Loucy (cell line): Measurements from ENCODE around the gene MCFD2.

ENCODE experiments used
- H2AFZ ChIP-seq: fragments of 200-600 bp; sonication (generic); 2 replicates; pipeline ENCODE4 v1.6.0; 2016; ENCODE audit warnings: antibody characterized with exemption, mild to moderate bottlenecking, low read length, moderate library complexity
- H3F3A ChIP-seq: fragments of 200-600 bp; 2 replicates; pipeline ENCODE4 v1.6.0; 2016; ENCODE audit warnings: antibody characterized with exemption, low read depth, mild to moderate bottlenecking
- H3K27me3 ChIP-seq: fragments of 200-600 bp; sonication (generic); 2 replicates; pipeline ENCODE4 v1.6.1; 2014; ENCODE audit warnings: low read length, mild to moderate bottlenecking; ENCODE audit not compliant: insufficient read depth, poor library complexity, severe bottlenecking
- H3K36me3 ChIP-seq: fragments of 200-600 bp; sonication (generic); 2 replicates; pipeline ENCODE4 v1.6.1; 2016; ENCODE audit warnings: low read length; ENCODE audit not compliant: insufficient read depth
- H3K4me1 ChIP-seq: fragments of 200-600 bp; sonication (generic); 2 replicates; pipeline ENCODE4 v1.5.1; 2014; ENCODE audit warnings: low read length, mild to moderate bottlenecking; ENCODE audit not compliant: insufficient read depth, poor library complexity, severe bottlenecking
- H3K4me2 ChIP-seq: fragments of 200-600 bp; sonication (generic); 2 replicates; pipeline ENCODE4 v1.6.0; 2014; ENCODE audit warnings: antibody characterized with exemption, low read length, low read depth, mild to moderate bottlenecking; ENCODE audit not compliant: poor library complexity, severe bottlenecking
- H3K4me3 ChIP-seq: fragments of 200-600 bp; sonication (generic); 2 replicates; pipeline ENCODE4 v1.5.1; 2014; ENCODE audit warnings: low read length, mild to moderate bottlenecking, mixed read lengths; ENCODE audit not compliant: poor library complexity, severe bottlenecking
- H3K79me2 ChIP-seq: fragments of 200-600 bp; sonication (generic); 2 replicates; pipeline ENCODE4 v1.6.1; 2014; ENCODE audit warnings: low read length; ENCODE audit not compliant: insufficient read depth
- H3K9ac ChIP-seq: fragments of 200-600 bp; sonication (generic); 2 replicates; pipeline ENCODE4 v1.6.0; 2014; ENCODE audit warnings: mild to moderate bottlenecking, low read depth, low read length, moderate library complexity; ENCODE audit not compliant: poor library complexity, severe bottlenecking
- H3K9me2 ChIP-seq: fragments of 200-600 bp; sonication (generic); replicated peaks from 2 replicates; pipeline ENCODE4 v1.6.1; 2016; ENCODE audit warnings: low read depth, low read length, mixed read lengths
- H3K9me3 ChIP-seq: fragments of 200-600 bp; sonication (generic); 2 replicates; pipeline ENCODE4 v1.6.1; 2014; ENCODE audit warnings: mild to moderate bottlenecking, antibody characterized with exemption, low read length, low read depth; ENCODE audit not compliant: insufficient read depth
- H4K20me1 ChIP-seq: fragments of 200-600 bp; sonication (generic); 2 replicates; pipeline ENCODE4 v1.6.0; 2014; ENCODE audit warnings: antibody characterized with exemption, low read length, mild to moderate bottlenecking; ENCODE audit not compliant: insufficient read depth, poor library complexity, severe bottlenecking
- EZH2phosphoT487 ChIP-seq: fragments of 200-600 bp; IDR thresholded peaks from 2 replicates; pipeline ENCODE4 v1.6.1; 2018; ENCODE audit warnings: antibody characterized with exemption, mild to moderate bottlenecking, moderate library complexity, borderline replicate concordance
- TF ChIP-seq, protein P1 (sequence below): fragments of 200-600 bp; sonication (generic); conservative IDR thresholded peaks from 2 replicates; pipeline ENCODE4 v1.5.1; 2014; ENCODE audit warnings: mild to moderate bottlenecking, antibody characterized with exemption, low read length

MCFD2 gene

GRCh38 chr2:46939626-46940359 is 24.2 kb upstream of the MCFD2 start:
- peak overlapping the region; percentile 84; the same call in 1 of the 2 replicates for H2AFZ ChIP-seq
- TF ChIP-seq EZH2phosphoT487 = no peak
- TF ChIP-seq, protein P1, sequence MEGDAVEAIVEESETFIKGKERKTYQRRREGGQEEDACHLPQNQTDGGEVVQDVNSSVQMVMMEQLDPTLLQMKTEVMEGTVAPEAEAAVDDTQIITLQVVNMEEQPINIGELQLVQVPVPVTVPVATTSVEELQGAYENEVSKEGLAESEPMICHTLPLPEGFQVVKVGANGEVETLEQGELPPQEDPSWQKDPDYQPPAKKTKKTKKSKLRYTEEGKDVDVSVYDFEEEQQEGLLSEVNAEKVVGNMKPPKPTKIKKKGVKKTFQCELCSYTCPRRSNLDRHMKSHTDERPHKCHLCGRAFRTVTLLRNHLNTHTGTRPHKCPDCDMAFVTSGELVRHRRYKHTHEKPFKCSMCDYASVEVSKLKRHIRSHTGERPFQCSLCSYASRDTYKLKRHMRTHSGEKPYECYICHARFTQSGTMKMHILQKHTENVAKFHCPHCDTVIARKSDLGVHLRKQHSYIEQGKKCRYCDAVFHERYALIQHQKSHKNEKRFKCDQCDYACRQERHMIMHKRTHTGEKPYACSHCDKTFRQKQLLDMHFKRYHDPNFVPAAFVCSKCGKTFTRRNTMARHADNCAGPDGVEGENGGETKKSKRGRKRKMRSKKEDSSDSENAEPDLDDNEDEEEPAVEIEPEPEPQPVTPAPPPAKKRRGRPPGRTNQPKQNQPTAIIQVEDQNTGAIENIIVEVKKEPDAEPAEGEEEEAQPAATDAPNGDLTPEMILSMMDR = no peak

DNA sequence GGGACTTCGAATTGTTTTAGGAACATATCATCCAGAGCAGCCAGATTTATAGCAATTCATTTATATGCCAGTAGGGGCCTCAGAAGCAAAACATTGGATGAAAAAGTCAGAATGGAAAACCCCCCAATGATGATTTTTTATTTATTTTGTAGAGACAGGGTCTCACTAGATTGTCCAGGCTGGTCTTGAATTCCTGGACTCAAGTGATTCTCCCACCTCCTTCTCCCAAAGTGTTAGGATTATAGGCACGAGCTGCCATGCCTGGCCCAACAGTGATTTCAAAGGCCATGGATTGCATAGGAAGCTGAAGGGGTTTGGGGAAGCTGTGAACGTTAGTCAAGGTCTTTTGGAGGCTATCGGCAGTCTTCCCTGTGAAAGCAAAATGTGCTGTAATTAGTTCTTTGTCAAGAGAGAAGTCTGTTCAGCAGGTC is 21.9 kb upstream of the MCFD2 start:
- H3F3A ChIP-seq = no peaks in the 10 kb centered on the region
- H3K27me3 ChIP-seq = no peaks in the 10 kb centered on the region
- H3K9ac ChIP-seq = no peak overlapping the region
- H2AFZ ChIP-seq = no peak overlapping the region
- H3K36me3 ChIP-seq = no peaks in the 10 kb centered on the region
- H3K9me2 ChIP-seq = no peaks in the 10 kb centered on the region
- no peaks in the 10 kb centered on the region for H4K20me1 ChIP-seq
- TF ChIP-seq, protein P1 = peak; percentile 70
- TF ChIP-seq EZH2phosphoT487 = no peak
- no peak overlapping the region for H3K4me3 ChIP-seq
- peaks cover 13% of the 10 kb centered on the region for H3K79me2 ChIP-seq
- no peaks in the 10 kb centered on the region for H3K9me3 ChIP-seq
- H3K4me2 ChIP-seq = no peak overlapping the region
- H3K4me1 ChIP-seq = peaks cover 23% of the 10 kb centered on the region

More at GRCh38 chr2:46939626-46940359, 24.2 kb upstream of the MCFD2 start:
- H3K79me2 ChIP-seq = peaks cover 36% of the 10 kb centered on the region
- H3K9ac ChIP-seq = peak overlapping the region; percentile 74
- peak overlapping the region; percentile 99 for H3K4me2 ChIP-seq
- H3K4me3 ChIP-seq = peak overlapping the region; percentile 96
- H4K20me1 ChIP-seq = no peaks in the 10 kb centered on the region
- no peaks in the 10 kb centered on the region for H3K27me3 ChIP-seq
- no peaks in the 10 kb centered on the region for H3K9me2 ChIP-seq
- H3K4me1 ChIP-seq = peaks cover 44% of the 10 kb centered on the region
- no peaks in the 10 kb centered on the region for H3F3A ChIP-seq
- no peaks in the 10 kb centered on the region for H3K9me3 ChIP-seq
- H3K36me3 ChIP-seq = no peaks in the 10 kb centered on the region

GRCh38 chr2:46936566-46936965 is 21.0 kb upstream of the MCFD2 start:
- no peak overlapping the region for H3K9ac ChIP-seq
- no peaks in the 10 kb centered on the region for H3K9me2 ChIP-seq
- peaks cover 4% of the 10 kb centered on the region; the same call in 1 of the 2 replicates for H3K79me2 ChIP-seq
- H3K9me3 ChIP-seq = no peaks in the 10 kb centered on the region
- H2AFZ ChIP-seq = no peak overlapping the region
- H4K20me1 ChIP-seq = no peaks in the 10 kb centered on the region
- TF ChIP-seq, protein P1 = no peak
- no peak for TF ChIP-seq EZH2phosphoT487
- no peak overlapping the region for H3K4me3 ChIP-seq
- peaks cover 15% of the 10 kb centered on the region for H3K4me1 ChIP-seq
- H3F3A ChIP-seq = no peaks in the 10 kb centered on the region
- H3K27me3 ChIP-seq = no peaks in the 10 kb centered on the region
- no peak overlapping the region for H3K4me2 ChIP-seq
- H3K36me3 ChIP-seq = no peaks in the 10 kb centered on the region
